ENCODE data around the gene UNC5C. TPM values are rescaled to one million over a fixed set of nuclear protein-coding genes. Genes with fewer than 3 reads are reported as not detected.

The UNC5C gene
- total RNA-seq, 1 donor from 2014 or later = 43.8 TPM

GRCh38 chr4:95317085-95317793 lies 231.5 kb downstream of the UNC5C start:
- peaks cover 13% of the 10 kb centered on the region for H3K4me1 Mint-ChIP-seq (ENCODE audit: low read depth)
- DNase-seq (ENCODE audit: low spot score, unreplicated experiment) = no peak
- TF ChIP-seq CTCF (IDR thresholded peaks at IDR 0.05; ENCODE audit: unreplicated experiment) = no peak
- no peaks in the 10 kb centered on the region for H3K9me3 Mint-ChIP-seq (ENCODE audit: low read depth)
- no peaks in the 10 kb centered on the region for H3K27me3 Mint-ChIP-seq
- peaks cover 6% of the 10 kb centered on the region for H3K36me3 Mint-ChIP-seq (ENCODE audit: insufficient read depth)
- H3K27ac Mint-ChIP-seq = peak overlapping the region; percentile 0
- H3K4me3 Mint-ChIP-seq (ENCODE audit: low read depth) = no peak overlapping the region

DNA sequence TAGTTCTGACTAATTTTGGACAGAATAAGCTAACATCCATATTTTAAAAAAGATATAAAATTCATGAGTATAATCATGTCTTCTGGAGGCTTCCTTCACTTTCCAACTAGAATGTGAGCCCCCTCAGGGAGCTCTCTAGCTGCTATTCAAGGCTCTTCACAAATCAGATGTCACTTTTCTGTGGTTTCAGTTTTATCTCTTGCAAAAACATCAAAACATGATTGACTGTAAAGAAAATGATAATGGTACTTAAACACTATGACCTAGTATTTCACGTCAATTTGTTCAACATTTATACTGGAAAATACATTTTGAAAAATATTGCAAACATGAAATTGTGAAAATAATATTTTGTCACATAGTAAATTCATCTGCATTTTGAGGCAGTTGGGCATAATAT lies 234.2 kb downstream of the UNC5C start:
- TF ChIP-seq CTCF (IDR thresholded peaks at IDR 0.05; ENCODE audit: unreplicated experiment) = no peak
- Mint-ChIP-seq H3K4me3 (ENCODE audit: low read depth) (no peak overlapping the region), H3K4me1 (ENCODE audit: low read depth) (peaks cover 10% of the 10 kb centered on the region), H3K27ac (no peak overlapping the region), H3K27me3 (no peaks in the 10 kb centered on the region), H3K9me3 (ENCODE audit: low read depth) (peaks cover 5% of the 10 kb centered on the region), H3K36me3 (ENCODE audit: insufficient read depth) (peaks cover 8% of the 10 kb centered on the region)
- no peak for DNase-seq (ENCODE audit: low spot score, unreplicated experiment)

DNA sequence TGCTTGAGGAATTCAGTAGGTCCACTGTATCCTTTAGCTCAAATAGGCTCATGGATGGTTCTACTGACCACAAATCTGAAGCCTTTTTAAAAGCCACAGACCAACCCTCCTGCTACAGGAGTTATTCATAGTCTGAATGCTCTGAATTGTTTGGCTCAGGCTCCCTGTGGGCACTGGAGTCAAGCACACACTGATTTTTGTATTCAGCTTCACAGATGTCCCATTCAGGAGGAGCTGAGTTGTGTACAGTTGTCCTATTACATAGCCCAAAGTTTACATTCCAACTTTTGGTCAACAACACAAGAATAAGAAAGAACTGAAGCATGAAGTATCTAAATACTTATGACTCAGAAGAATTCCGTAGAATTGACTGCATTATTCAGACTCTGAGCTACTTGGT lies 243.9 kb downstream of the UNC5C start:
- no peak for DNase-seq (ENCODE audit: low spot score, unreplicated experiment)
- peaks cover 17% of the 10 kb centered on the region for H3K9me3 Mint-ChIP-seq (ENCODE audit: low read depth)
- no peak overlapping the region for H3K27ac Mint-ChIP-seq
- peaks cover 1% of the 10 kb centered on the region for H3K4me1 Mint-ChIP-seq (ENCODE audit: low read depth)
- H3K4me3 Mint-ChIP-seq (ENCODE audit: low read depth) = no peak overlapping the region
- TF ChIP-seq CTCF (IDR thresholded peaks at IDR 0.05; ENCODE audit: unreplicated experiment) = no peak
- no peaks in the 10 kb centered on the region for H3K27me3 Mint-ChIP-seq
- H3K36me3 Mint-ChIP-seq (ENCODE audit: insufficient read depth) = peaks cover 17% of the 10 kb centered on the region

DNA sequence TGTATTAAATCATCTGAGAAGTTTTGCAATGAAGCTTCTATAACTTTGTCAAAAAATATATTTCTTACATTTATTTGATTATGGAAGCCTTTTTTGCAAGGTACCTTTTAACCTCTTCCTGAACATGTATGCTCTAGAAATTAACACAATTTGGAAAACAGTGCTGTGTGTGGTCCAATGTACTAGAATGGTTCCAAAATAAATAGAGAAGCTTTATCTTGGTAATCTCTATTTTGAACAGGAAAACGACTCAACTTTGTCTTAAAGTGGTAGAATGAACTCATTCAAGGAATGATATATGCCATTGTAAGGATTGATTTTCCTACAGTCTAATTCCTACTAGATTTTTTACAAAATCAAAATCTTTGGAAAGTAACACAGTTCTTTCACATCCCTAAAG lies 248.5 kb downstream of the UNC5C start:
- no peak overlapping the region for H3K27ac Mint-ChIP-seq
- peaks cover 12% of the 10 kb centered on the region for H3K9me3 Mint-ChIP-seq (ENCODE audit: low read depth)
- H3K27me3 Mint-ChIP-seq = no peaks in the 10 kb centered on the region
- no peak overlapping the region for H3K4me3 Mint-ChIP-seq (ENCODE audit: low read depth)
- H3K36me3 Mint-ChIP-seq (ENCODE audit: insufficient read depth) = peaks cover 41% of the 10 kb centered on the region
- no peak for TF ChIP-seq CTCF (IDR thresholded peaks at IDR 0.05; ENCODE audit: unreplicated experiment)
- DNase-seq (ENCODE audit: low spot score, unreplicated experiment) = no peak
- H3K4me1 Mint-ChIP-seq (ENCODE audit: low read depth) = peaks cover 1% of the 10 kb centered on the region

GRCh38 chr4:95296052-95296451 lies 252.7 kb downstream of the UNC5C start:
- Mint-ChIP-seq H3K4me1 (ENCODE audit: low read depth) (peaks cover 3% of the 10 kb centered on the region), H3K36me3 (ENCODE audit: insufficient read depth) (peaks cover 33% of the 10 kb centered on the region), H3K27me3 (no peaks in the 10 kb centered on the region), H3K4me3 (ENCODE audit: low read depth) (no peak overlapping the region), H3K27ac (no peak overlapping the region), H3K9me3 (ENCODE audit: low read depth) (peaks cover 8% of the 10 kb centered on the region)
- DNase-seq (ENCODE audit: low spot score, unreplicated experiment) = no peak
- TF ChIP-seq CTCF (IDR thresholded peaks at IDR 0.05; ENCODE audit: unreplicated experiment) = no peak

All from progenitor cell of endocrine pancreas (in vitro differentiated cells).